ENCODE results near the gene PSMA5. TPM values are rescaled to one million over a fixed set of nuclear protein-coding genes. Genes with fewer than 3 reads are reported as not detected.
A peak's percentile ranks its signal among the peaks of the same experiment; 100 is the strongest.

Gene PSMA5
- total and polyA plus RNA-seq, 12 donors: 22.7 to 94.6 (median 59.2) TPM

DNA sequence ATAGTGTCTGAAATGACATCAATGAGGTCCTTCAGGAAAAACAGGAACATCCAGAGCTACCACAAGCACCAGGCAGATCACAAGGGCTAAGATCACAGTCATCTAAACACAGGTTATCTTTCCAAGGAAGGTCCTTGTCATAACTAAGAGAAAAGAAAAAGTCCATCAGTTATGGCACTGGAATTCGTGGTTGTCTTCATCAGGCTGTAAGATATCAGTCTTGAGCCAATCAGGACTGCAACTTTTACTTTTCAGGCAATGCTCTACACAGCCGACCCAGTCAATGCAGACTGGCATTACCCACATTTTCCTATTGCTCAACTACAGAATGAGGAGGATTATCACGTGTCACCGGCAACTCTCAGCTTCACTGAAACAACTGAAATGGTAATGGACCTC is 54.9 kb downstream of the PSMA5 start:
- Histone ChIP-seq H3K4me1 (peaks cover 3 to 53% (median 51%) of the 10 kb centered on the region in 9 donors), H3K27me3 (no peaks in the 10 kb centered on the region), H3K4me3 (peak overlapping the region in 3 of 10 donors; percentile 4 to 17 (median 10)), H3K27ac (peak overlapping the region; percentile 32 to 85 (median 76)), H3K36me3 (peaks cover 0 to 26% (median 8%) of the 10 kb centered on the region in 9 donors), H3K9me3 (no peaks in the 10 kb centered on the region)
- ATAC-seq (peak; percentile 54 to 87 (median 78)), DNase-seq (peak in 1 of 2 donors; percentile 22)
- TF ChIP-seq, protein P1, sequence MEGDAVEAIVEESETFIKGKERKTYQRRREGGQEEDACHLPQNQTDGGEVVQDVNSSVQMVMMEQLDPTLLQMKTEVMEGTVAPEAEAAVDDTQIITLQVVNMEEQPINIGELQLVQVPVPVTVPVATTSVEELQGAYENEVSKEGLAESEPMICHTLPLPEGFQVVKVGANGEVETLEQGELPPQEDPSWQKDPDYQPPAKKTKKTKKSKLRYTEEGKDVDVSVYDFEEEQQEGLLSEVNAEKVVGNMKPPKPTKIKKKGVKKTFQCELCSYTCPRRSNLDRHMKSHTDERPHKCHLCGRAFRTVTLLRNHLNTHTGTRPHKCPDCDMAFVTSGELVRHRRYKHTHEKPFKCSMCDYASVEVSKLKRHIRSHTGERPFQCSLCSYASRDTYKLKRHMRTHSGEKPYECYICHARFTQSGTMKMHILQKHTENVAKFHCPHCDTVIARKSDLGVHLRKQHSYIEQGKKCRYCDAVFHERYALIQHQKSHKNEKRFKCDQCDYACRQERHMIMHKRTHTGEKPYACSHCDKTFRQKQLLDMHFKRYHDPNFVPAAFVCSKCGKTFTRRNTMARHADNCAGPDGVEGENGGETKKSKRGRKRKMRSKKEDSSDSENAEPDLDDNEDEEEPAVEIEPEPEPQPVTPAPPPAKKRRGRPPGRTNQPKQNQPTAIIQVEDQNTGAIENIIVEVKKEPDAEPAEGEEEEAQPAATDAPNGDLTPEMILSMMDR (IDR thresholded peaks at IDR 0.05): no peak
- intact Hi-C loops (cut with DNase I): no loop called here
- WGBS, 2 donors: 37 to 41% methylated on average over 4 of the region's 4 CpGs

DNA sequence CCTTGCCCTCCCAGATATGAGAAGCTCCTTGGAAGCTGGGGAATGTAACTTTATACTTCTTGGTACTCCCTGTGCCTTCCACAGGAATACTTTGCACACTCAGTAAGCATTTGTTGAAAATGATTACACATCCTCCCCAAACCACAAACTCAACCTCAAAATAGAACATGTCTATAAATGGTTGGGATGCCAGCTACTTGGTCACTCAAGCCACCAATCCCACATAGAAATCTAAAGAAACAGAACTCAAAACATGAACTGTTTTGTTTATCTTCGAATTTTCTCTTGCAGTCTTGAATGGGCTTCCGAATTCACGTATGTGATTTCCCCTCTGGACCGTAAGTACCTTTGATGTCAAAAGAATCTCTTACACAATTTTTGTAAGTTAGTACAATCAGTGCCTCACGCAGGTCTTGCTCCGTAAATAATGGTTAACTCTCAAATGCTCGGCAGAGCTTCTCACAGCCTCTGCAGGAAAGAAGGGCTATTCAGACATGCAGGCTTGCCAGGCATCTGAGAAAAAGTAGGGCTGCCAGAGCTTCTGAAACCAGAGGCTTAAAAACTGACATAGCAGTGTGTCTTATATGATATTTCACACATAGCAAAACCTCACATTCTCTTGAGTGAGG is 55.4 kb downstream of the PSMA5 start:
- H3K36me3 ChIP-seq: peaks cover 0 to 31% (median 13%) of the 10 kb centered on the region in 9 donors
- intact Hi-C loops (cut with DNase I): no loop called here
- TF ChIP-seq, protein P1 (IDR thresholded peaks at IDR 0.05): no peak
- H3K4me1 ChIP-seq: peaks cover 3 to 53% (median 51%) of the 10 kb centered on the region in 9 donors
- no peaks in the 10 kb centered on the region for H3K27me3 ChIP-seq
- peak overlapping the region; percentile 32 to 85 (median 76) for H3K27ac ChIP-seq
- no peak for DNase-seq
- H3K4me3 ChIP-seq: peak overlapping the region in 4 of 10 donors; percentile 4 to 17 (median 8)
- H3K9me3 ChIP-seq: no peaks in the 10 kb centered on the region
- WGBS, 2 donors: 40 to 54% methylated on average over 7 of the region's 7 CpGs
- ATAC-seq: peak in 7 of 8 donors; percentile 9 to 61 (median 47)

DNA sequence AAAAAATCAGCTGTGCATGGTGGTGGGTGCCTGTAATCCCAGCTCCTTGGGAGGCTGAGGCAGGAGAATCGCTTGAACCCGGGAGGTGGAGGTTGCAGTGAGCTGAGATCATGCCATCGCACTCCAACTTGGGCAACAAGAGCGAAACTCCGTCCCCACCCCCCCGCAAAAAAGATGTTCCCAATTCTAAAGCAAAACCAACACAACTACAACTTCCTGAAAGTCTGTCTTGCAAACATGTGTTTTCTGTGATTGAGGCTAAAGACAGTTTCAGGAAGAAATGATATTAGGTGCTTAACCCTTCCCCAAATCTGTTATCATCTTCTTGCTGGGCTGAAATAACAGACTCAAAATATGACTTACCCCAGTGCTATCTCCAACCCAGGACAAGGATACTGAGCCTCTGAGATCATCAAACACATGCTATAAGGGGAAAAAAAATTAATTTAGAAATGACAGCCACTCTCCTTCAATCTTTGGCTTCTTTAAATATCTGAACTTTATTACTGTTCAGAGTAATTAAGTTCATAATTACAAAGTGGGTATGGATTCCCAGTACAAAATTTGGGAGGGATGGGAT is 57.0 kb downstream of the PSMA5 start:
- H3K4me1 ChIP-seq: peaks cover 3 to 64% (median 51%) of the 10 kb centered on the region in 9 donors
- no peaks in the 10 kb centered on the region for H3K27me3 ChIP-seq
- H3K27ac ChIP-seq: peak overlapping the region in 8 of 10 donors; percentile 12 to 85 (median 78)
- intact Hi-C loops (cut with DNase I): no loop called here
- DNase-seq: no peak
- no peaks in the 10 kb centered on the region for H3K9me3 ChIP-seq
- 86 to 91% methylated on average over 6 of the region's 6 CpGs for WGBS, 2 donors
- ATAC-seq: peak in 4 of 8 donors; percentile 2 to 41 (median 20)
- H3K36me3 ChIP-seq: peaks cover 0 to 47% (median 19%) of the 10 kb centered on the region in 9 donors
- TF ChIP-seq, protein P1 (IDR thresholded peaks at IDR 0.05): no peak
- H3K4me3 ChIP-seq: no peak overlapping the region

DNA sequence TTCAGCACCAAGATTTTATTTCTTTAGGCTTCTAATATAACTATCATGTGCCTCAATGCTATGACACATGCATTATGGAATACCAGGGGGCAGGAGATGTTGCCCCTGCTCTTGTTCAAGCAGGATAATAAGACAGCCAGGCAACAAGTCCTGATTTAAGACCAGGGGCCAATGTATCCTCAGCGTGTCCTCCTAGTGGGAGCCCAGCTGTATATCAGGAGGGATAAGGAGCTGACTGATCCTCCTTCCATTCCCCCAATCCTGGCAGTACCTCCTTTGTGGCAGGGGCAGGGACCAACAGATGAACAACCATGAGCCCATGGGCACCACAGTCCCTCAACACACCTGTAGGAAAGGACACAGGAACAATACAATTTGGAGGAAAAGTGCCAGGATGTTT is 57.8 kb downstream of the PSMA5 start:
- intact Hi-C loops (cut with DNase I): no loop called here
- TF ChIP-seq, protein P1 (IDR thresholded peaks at IDR 0.05): no peak
- ATAC-seq (no peak), DNase-seq (no peak)
- Histone ChIP-seq H3K36me3 (peaks cover 0 to 50% (median 19%) of the 10 kb centered on the region in 9 donors), H3K4me1 (peaks cover 3 to 67% (median 46%) of the 10 kb centered on the region in 9 donors), H3K4me3 (no peak overlapping the region), H3K27ac (peak overlapping the region in 6 of 10 donors; percentile 11 to 84 (median 76)), H3K9me3 (no peaks in the 10 kb centered on the region), H3K27me3 (no peaks in the 10 kb centered on the region)
- WGBS, 2 donors: 80 to 87% methylated on average over 1 of the region's 1 CpG

All from heart right ventricle (tissue), 16 donors.